Progenitor cell of endocrine pancreas (in vitro differentiated cells): ENCODE results near the gene MUL1. TPM values are rescaled to one million over a fixed set of nuclear protein-coding genes. Genes with fewer than 3 reads are reported as not detected.
A peak's percentile ranks its signal among the peaks of the same experiment; 100 is the strongest.

Source experiments
- DNase-seq: peaks from one replicate; pipeline ENCODE4 v3.0.0; 2021; ENCODE audit warnings: low spot score; ENCODE audit not compliant: unreplicated experiment
- H3K27ac Mint-ChIP-seq: 2 replicates; pipeline ENCODE4 v1.8.0; 2021; ENCODE audit warnings: mild to moderate bottlenecking, moderate library complexity, mixed read lengths
- H3K27me3 Mint-ChIP-seq: 2 replicates; pipeline ENCODE4 v1.8.0; 2021; ENCODE audit warnings: mixed read lengths
- H3K36me3 Mint-ChIP-seq: 2 replicates; pipeline ENCODE4 v1.8.0; 2022; ENCODE audit warnings: mixed read lengths; ENCODE audit not compliant: insufficient read depth
- H3K4me1 Mint-ChIP-seq: 2 replicates; pipeline ENCODE4 v1.8.0; 2021; ENCODE audit warnings: low read depth, mixed read lengths
- H3K4me3 Mint-ChIP-seq: 2 replicates; pipeline ENCODE4 v1.8.0; 2021; ENCODE audit warnings: low read depth, mild to moderate bottlenecking, moderate library complexity, mixed read lengths
- H3K9me3 Mint-ChIP-seq: 2 replicates; pipeline ENCODE4 v1.8.0; 2021; ENCODE audit warnings: low read depth, mixed read lengths
- total RNA-seq: library from RNA; stranded (reverse); gene quantifications from 2 replicates; pipeline ENCODE4 v1.2.1, GENCODE V29; 2021
- TF ChIP-seq, protein P1 (sequence below): fragments of 200-600 bp; sonication (generic); IDR thresholded peaks from one replicate; pipeline ENCODE4 v1.5.0; 2021; ENCODE audit warnings: antibody characterized with exemption, mild to moderate bottlenecking; ENCODE audit not compliant: unreplicated experiment

Gene MUL1
- total RNA-seq, 1 donor from 2014 or later = 25.1 TPM

DNA sequence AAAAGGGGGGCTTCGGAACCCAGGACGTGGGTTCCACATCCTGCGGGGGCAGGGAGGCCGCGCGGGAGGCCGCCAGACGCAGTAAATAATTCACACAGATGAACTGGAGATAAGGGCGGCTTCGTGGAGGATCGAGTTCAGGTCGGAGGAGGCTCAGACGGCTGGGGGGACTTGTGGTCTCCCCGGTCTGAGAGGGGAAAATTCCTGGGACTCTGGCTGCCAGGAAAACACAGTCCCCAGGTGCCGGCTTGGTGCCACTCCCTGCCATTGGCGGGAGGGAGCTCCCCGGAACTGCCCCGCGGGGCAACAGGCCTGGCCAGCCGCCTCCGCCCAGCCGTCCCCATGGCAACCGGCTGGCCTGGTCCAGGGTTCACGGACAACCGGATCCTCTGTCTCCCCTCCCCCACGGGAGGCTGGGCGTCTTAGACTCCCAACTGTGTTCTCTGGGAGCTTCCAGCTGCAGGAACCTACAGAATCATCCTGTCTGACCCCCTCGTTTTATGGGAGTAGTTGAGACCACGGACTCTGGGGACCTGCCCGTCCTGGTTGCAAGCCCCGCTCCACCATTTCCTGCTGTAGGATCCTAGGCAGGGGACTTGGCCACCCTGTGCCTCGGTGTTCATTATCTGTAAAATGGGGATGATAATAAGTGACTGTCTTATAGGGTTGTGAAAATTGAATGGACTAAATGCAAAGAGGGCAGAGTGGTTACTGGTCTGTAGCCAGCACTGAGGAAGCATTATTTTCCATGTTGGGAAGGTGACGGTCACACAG lies 31.5 kb downstream of the MUL1 start:
- Mint-ChIP-seq H3K27me3 (no peaks in the 10 kb centered on the region), H3K36me3 (no peaks in the 10 kb centered on the region), H3K9me3 (no peaks in the 10 kb centered on the region), H3K27ac (peak overlapping the region; percentile 82), H3K4me3 (peak overlapping the region; percentile 33), H3K4me1 (peaks cover 60% of the 10 kb centered on the region)
- peak; percentile 42 for DNase-seq
- TF ChIP-seq, protein P1, sequence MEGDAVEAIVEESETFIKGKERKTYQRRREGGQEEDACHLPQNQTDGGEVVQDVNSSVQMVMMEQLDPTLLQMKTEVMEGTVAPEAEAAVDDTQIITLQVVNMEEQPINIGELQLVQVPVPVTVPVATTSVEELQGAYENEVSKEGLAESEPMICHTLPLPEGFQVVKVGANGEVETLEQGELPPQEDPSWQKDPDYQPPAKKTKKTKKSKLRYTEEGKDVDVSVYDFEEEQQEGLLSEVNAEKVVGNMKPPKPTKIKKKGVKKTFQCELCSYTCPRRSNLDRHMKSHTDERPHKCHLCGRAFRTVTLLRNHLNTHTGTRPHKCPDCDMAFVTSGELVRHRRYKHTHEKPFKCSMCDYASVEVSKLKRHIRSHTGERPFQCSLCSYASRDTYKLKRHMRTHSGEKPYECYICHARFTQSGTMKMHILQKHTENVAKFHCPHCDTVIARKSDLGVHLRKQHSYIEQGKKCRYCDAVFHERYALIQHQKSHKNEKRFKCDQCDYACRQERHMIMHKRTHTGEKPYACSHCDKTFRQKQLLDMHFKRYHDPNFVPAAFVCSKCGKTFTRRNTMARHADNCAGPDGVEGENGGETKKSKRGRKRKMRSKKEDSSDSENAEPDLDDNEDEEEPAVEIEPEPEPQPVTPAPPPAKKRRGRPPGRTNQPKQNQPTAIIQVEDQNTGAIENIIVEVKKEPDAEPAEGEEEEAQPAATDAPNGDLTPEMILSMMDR = no peak

DNA sequence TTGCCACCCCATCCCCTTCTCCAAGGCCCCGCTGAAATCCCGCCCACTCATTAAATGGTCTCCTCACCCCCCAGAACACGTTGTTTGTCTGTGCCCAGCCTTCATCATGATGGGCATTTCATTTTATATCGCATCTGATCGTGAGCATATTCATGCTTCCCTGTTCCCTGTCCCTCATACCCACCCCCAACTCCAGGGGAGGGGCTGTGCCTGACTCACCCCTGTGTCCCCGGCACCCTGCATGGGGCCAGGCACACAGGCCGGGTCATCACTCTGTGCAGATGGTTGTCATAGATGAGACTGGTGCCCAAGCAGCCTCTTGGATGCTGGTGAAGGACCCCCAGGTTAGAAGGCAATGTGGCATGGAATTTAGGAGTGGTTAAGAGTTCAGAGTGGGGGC lies 33.0 kb downstream of the MUL1 start:
- H3K27ac Mint-ChIP-seq = no peak overlapping the region
- H3K4me3 Mint-ChIP-seq = no peak overlapping the region
- peaks cover 47% of the 10 kb centered on the region for H3K4me1 Mint-ChIP-seq
- TF ChIP-seq, protein P1 = no peak
- no peaks in the 10 kb centered on the region for H3K9me3 Mint-ChIP-seq
- H3K27me3 Mint-ChIP-seq = no peaks in the 10 kb centered on the region
- H3K36me3 Mint-ChIP-seq = no peaks in the 10 kb centered on the region
- no peak for DNase-seq

DNA sequence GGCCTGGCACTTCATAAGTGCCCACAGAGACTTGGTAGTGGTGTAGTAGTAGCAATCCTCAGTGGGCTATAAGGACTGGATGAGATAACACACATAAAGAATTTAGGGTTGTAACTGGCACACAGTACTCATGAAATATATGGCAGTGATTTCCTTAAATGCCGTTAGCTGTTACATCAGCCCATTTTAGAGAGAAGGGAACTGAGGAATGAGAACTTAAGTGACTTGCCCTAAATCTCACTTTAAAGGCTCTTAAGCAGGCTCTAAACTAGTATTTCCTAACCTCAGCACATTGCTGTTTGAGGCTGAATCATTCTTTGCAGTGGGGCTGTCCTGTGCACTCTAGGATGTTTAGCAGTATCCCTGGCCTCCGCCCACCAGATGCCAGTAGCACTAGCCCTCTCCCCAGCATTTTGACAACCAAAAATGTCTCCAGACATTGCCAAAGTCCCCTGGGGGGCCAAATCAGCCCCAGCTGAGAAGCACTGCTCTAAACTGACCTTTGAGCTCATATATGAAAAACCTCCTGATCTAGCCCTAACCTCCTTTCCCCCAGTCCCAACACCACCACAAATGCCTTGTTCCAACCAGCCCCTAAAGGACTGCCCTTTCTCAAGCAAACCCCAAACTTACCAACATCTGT lies 33.5 kb downstream of the MUL1 start:
- Mint-ChIP-seq H3K4me1 (peaks cover 41% of the 10 kb centered on the region), H3K9me3 (no peaks in the 10 kb centered on the region), H3K27ac (peak overlapping the region; percentile 76), H3K4me3 (no peak overlapping the region), H3K27me3 (no peaks in the 10 kb centered on the region), H3K36me3 (no peaks in the 10 kb centered on the region)
- no peak for DNase-seq
- TF ChIP-seq, protein P1 = no peak

DNA sequence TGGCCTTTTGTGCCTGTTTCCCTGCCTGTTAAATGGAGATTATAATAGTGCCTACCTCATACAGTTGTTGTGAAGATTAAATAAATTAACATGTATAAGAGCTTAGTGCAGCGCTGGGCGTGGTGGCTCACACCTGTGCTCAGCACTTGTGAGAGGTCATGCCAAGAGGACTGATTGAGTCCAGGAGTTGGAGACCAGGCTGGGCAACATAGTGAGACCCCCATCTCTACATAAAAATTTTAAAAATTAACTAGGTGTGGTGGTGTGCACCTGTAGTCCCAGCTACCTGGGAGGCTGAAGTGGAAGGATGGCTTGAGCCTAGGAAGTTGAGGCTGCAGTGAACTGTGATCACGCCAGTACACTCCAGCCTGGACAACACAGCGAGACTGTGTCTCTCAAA lies 34.1 kb downstream of the MUL1 start:
- H3K4me1 Mint-ChIP-seq = peaks cover 36% of the 10 kb centered on the region
- no peaks in the 10 kb centered on the region for H3K36me3 Mint-ChIP-seq
- no peak for DNase-seq
- TF ChIP-seq, protein P1 = no peak
- no peak overlapping the region for H3K4me3 Mint-ChIP-seq
- no peaks in the 10 kb centered on the region for H3K9me3 Mint-ChIP-seq
- H3K27ac Mint-ChIP-seq = peak overlapping the region; percentile 76
- H3K27me3 Mint-ChIP-seq = no peaks in the 10 kb centered on the region

DNA sequence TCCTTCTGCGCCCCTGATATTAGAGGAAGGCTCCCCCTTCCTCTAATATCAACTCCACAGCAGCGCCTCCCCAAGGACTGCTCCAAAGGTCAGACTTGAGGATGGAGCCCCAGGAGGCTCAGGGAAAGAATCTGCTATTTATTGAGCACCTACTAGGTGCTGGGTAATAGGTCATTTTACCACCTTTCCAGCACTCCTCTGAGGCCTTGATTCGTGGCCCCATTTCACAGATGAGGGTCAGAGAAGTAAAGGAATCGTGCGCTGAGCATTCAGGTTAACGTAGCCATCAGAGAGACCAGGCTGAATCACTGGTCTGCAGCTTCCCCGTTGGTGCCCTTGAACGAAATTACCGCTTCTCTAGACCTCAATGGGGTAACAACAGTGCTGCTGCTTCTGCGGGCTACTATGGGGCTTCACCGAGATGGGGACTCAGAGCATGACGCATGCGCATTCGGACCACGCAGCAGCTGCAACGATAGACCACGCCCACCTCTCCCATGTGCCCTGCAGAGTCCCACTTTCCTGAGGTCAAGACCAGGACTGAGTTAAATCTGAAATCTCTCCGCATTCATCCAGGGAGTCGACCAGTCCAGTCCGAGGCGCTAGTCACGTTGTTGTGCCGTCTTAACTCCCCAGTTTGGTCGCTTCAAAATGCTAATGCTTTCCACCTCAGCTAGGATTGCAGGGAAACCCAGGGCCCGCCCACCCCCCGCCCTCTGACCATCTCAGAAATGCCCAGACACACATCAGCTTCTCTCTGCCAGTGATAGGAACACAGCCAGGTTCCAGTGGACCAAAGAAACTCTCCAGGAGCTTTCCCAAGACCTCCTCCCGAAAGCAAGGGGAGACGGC lies 34.9 kb downstream of the MUL1 start:
- H3K27me3 Mint-ChIP-seq = peaks cover 1% of the 10 kb centered on the region
- H3K4me3 Mint-ChIP-seq = peak overlapping the region; percentile 29
- TF ChIP-seq, protein P1 = no peak
- H3K27ac Mint-ChIP-seq = peak overlapping the region; percentile 82
- peak; percentile 63 for DNase-seq
- no peaks in the 10 kb centered on the region for H3K36me3 Mint-ChIP-seq
- no peaks in the 10 kb centered on the region for H3K9me3 Mint-ChIP-seq
- H3K4me1 Mint-ChIP-seq = peaks cover 29% of the 10 kb centered on the region
